T47D (cell line): ENCODE measurements around the gene TERB1.

ENCODE experiments used
- DNase-seq, 2 experiments: peaks; one replicate each; pipeline versions ENCODE4 v3.0.0 to v3.0.0-alpha.2; 2011 to 2012; ENCODE audit warnings: low read depth in 1 of 2, low spot score in 1 of 2
- JUND ChIP-seq: IDR thresholded peaks from 2 replicates; pipeline ENCODE4 v1.6.1; 2012; ENCODE audit warnings: low read depth
- in situ Hi-C: cut with HindIII; loops from 2 replicates; pipeline ENCODE4 v1.10.0; 2016; ENCODE audit warnings: low sequenced_read_pairs, low pct_unique_long_range_greater_than_20kb

Gene TERB1

GRCh38 chr16:66842765-66843164, 41.4 kb upstream of the TERB1 start:
- DNase-seq: no peak
- no peak for TF ChIP-seq JUND
- in situ Hi-C loops: no loop called here

GRCh38 chr16:66841366-66841765, 40.0 kb upstream of the TERB1 start:
- no peak for TF ChIP-seq JUND
- in situ Hi-C loops: no loop called here
- DNase-seq: no peak

GRCh38 chr16:66840883-66841282, 39.5 kb upstream of the TERB1 start:
- no peak for TF ChIP-seq JUND
- in situ Hi-C loops: no loop called here
- DNase-seq: no peak

GRCh38 chr16:66834746-66835145, 33.4 kb upstream of the TERB1 start:
- no peak for TF ChIP-seq JUND
- no peak for DNase-seq
- in situ Hi-C loops: no loop called here

GRCh38 chr16:66832661-66833305, 31.4 kb upstream of the TERB1 start:
- no peak for DNase-seq
- in situ Hi-C loops: no loop called here
- TF ChIP-seq JUND: no peak

- no peak for DNase-seq
- no peak for TF ChIP-seq JUND
- in situ Hi-C loops: no loop called here
Observed at GRCh38 chr16:66832190-66832589, 30.8 kb upstream of the TERB1 start.

- in situ Hi-C loops: no loop called here
- DNase-seq: peak; percentile 82 to 85
Observed at GRCh38 chr16:66830422-66831404, 29.3 kb upstream of the TERB1 start, which contains the start of gene NAE1. NAE1 (minus strand) TSS chr16:66830976; CDS start chr16:66830899, 77 bp downstream.

GRCh38 chr16:66824006-66824405, 22.6 kb upstream of the TERB1 start:
- TF ChIP-seq JUND: no peak
- in situ Hi-C loops: no loop called here
- DNase-seq: no peak

More at GRCh38 chr16:66830422-66831404, 29.3 kb upstream of the TERB1 start, which contains the start of gene NAE1:
- no peak for TF ChIP-seq JUND

GRCh38 chr16:66814734-66815133, 13.3 kb upstream of the TERB1 start:
- no peak for DNase-seq
- no peak for TF ChIP-seq JUND
- in situ Hi-C loops: no loop called here

- in situ Hi-C loops: no loop called here
- TF ChIP-seq JUND: no peak
- DNase-seq: no peak
Observed at GRCh38 chr16:66811043-66811442, 9.7 kb upstream of the TERB1 start.

GRCh38 chr16:66810391-66810790, 9.0 kb upstream of the TERB1 start:
- DNase-seq: no peak
- in situ Hi-C loops: no loop called here
- TF ChIP-seq JUND: no peak

GRCh38 chr16:66809765-66810164, 8.4 kb upstream of the TERB1 start:
- DNase-seq: no peak
- in situ Hi-C loops: no loop called here
- TF ChIP-seq JUND: no peak

GRCh38 chr16:66802159-66802558, 775 bp upstream of the TERB1 start:
- no peak for DNase-seq
- TF ChIP-seq JUND: no peak
- in situ Hi-C loops: no loop called here
